ENCODE data around the gene ST3GAL4. TPM values are rescaled to one million over a fixed set of nuclear protein-coding genes. Genes with fewer than 3 reads are reported as not detected.
A peak's percentile ranks its signal among the peaks of the same experiment; 100 is the strongest.
"Not testable (repeated sequence)": the region's sequence is repeated elsewhere in the genome, so short reads cannot be mapped to it uniquely, and the experiment has no call there.

The ST3GAL4 gene
- total RNA-seq, 2 donors from 2014 or later = 29.2 to 192 TPM

- Histone ChIP-seq H3K27ac (no peak overlapping the region), H3K9me3 (no peaks in the 10 kb centered on the region), H3K36me3 (no peaks in the 10 kb centered on the region), H3K27me3 (replicated peaks; ENCODE audit: insufficient read depth) (no peaks in the 10 kb centered on the region), H3K4me3 (no peak overlapping the region), H3K4me1 (replicated peaks) (no peaks in the 10 kb centered on the region)
- no peak for DNase-seq (ENCODE audit: low spot score)
- 66% methylated on average over 7 of the region's 7 CpGs for WGBS
- intact Hi-C loops (cut with DNase I) = no loop called here
- TF ChIP-seq POLR2A (IDR thresholded peaks at IDR 0.05) (no peak), POLR2AphosphoS5 (IDR thresholded peaks at IDR 0.05) (no peak), CTCF (IDR thresholded peaks at IDR 0.05) (no peak)
Observed at GRCh38 chr11:126375726-126376125, 20.2 kb downstream of the ST3GAL4 start.

GRCh38 chr11:126378763-126379162 lies 23.3 kb downstream of the ST3GAL4 start:
- TF ChIP-seq CTCF (IDR thresholded peaks at IDR 0.05) (no peak), POLR2A (IDR thresholded peaks at IDR 0.05) (no peak), POLR2AphosphoS5 (IDR thresholded peaks at IDR 0.05) (no peak)
- WGBS = 75% methylated on average over 4 of the region's 4 CpGs
- Histone ChIP-seq H3K9me3 (no peaks in the 10 kb centered on the region), H3K27ac (no peak overlapping the region), H3K4me3 (no peak overlapping the region), H3K4me1 (replicated peaks) (peaks cover 3% of the 10 kb centered on the region), H3K27me3 (replicated peaks; ENCODE audit: insufficient read depth) (no peaks in the 10 kb centered on the region), H3K36me3 (no peaks in the 10 kb centered on the region)
- intact Hi-C loops (cut with DNase I) = no loop called here
- no peak for DNase-seq (ENCODE audit: low spot score)

- 92% methylated on average over 4 of the region's 4 CpGs for WGBS
- Histone ChIP-seq H3K4me1 (replicated peaks) (peaks cover 3% of the 10 kb centered on the region), H3K4me3 (no peak overlapping the region), H3K36me3 (no peaks in the 10 kb centered on the region), H3K9me3 (no peaks in the 10 kb centered on the region), H3K27ac (no peak overlapping the region), H3K27me3 (replicated peaks; ENCODE audit: insufficient read depth) (no peaks in the 10 kb centered on the region)
- TF ChIP-seq POLR2AphosphoS5 (IDR thresholded peaks at IDR 0.05) = no peak
- TF ChIP-seq POLR2A (IDR thresholded peaks at IDR 0.05) = no peak
- TF ChIP-seq CTCF (IDR thresholded peaks at IDR 0.05) = no peak
- no peak for DNase-seq (ENCODE audit: low spot score)
- intact Hi-C loops (cut with DNase I) = no loop called here
Observed at GRCh38 chr11:126380909-126381308, 25.4 kb downstream of the ST3GAL4 start.

- H3K27me3 ChIP-seq (replicated peaks; ENCODE audit: insufficient read depth); DNase-seq (ENCODE audit: low spot score); intact Hi-C loops (cut with DNase I); H3K9me3 ChIP-seq; H3K27ac ChIP-seq; H3K36me3 ChIP-seq; H3K4me3 ChIP-seq; H3K4me1 ChIP-seq (replicated peaks): not testable (repeated sequence)
- WGBS = 49% methylated on average over 4 of the region's 10 CpGs
Observed at GRCh38 chr11:126381960-126382359, 26.5 kb downstream of the ST3GAL4 start.

- DNase-seq (ENCODE audit: low spot score); H3K36me3 ChIP-seq; H3K4me1 ChIP-seq (replicated peaks); H3K27me3 ChIP-seq (replicated peaks; ENCODE audit: insufficient read depth); H3K4me3 ChIP-seq; intact Hi-C loops (cut with DNase I); H3K9me3 ChIP-seq: not testable (repeated sequence)
- H3K27ac ChIP-seq = peak overlapping the region in 1 of 2 donors; percentile 54
- no CpG with 5 or more reads among the region's 4 CpGs for WGBS
Observed at GRCh38 chr11:126382641-126383040, 27.2 kb downstream of the ST3GAL4 start.

- Histone ChIP-seq H3K27me3 (replicated peaks; ENCODE audit: insufficient read depth) (no peaks in the 10 kb centered on the region), H3K27ac (peak overlapping the region in 1 of 2 donors; percentile 0), H3K9me3 (no peaks in the 10 kb centered on the region), H3K4me3 (no peak overlapping the region), H3K4me1 (replicated peaks) (peaks cover 3% of the 10 kb centered on the region), H3K36me3 (no peaks in the 10 kb centered on the region)
- no peak for TF ChIP-seq POLR2A (IDR thresholded peaks at IDR 0.05)
- no peak for TF ChIP-seq POLR2AphosphoS5 (IDR thresholded peaks at IDR 0.05)
- no peak for TF ChIP-seq CTCF (IDR thresholded peaks at IDR 0.05)
- DNase-seq (ENCODE audit: low spot score) = no peak
- WGBS = 72% methylated on average over 20 of the region's 20 CpGs
- intact Hi-C loops (cut with DNase I) = no loop called here
Observed at GRCh38 chr11:126383339-126384335, 28.2 kb downstream of the ST3GAL4 start.
